Ovary (tissue), 9 donors: Measurements from ENCODE around the gene GPR65. TPM values are rescaled to one million over a fixed set of nuclear protein-coding genes. Genes with fewer than 3 reads are reported as not detected.

ENCODE experiments used
- polyA plus RNA-seq, 2 donors: library from polyadenylated mRNA; stranded (reverse); fragments of 200-250 nt in 1 of 2; fragments of 350-450 nt in 1 of 2; fragmentation: Illumina TruSeq in 1 of 2; extraction: RNeasy Lipid Tissue Mini Kit (QIAGEN cat#74804) in 1 of 2; gene quantifications; one replicate each; pipeline ENCODE4 v1.2.3, GENCODE V29; 2013 to 2014
- small RNA-seq: library from RNA; depleted of rRNA; stranded (forward); fragments of <200 nt; gene quantifications from one replicate; pipeline ENCODE3, GENCODE V24; 2016
- total RNA-seq, 7 donors: library from RNA; depleted of rRNA in 2 of 7; stranded (reverse); fragments of >200 nt in 2 of 7; fragmentation: NEBNext Ultra II Directional in 3 of 7; extraction: Animal tissue kit (Norgen Biotek cat#: 25700) in 3 of 7; gene quantifications; one replicate each; pipeline versions ENCODE4 v1.1.0 to v1.2.4, GENCODE V29; 2016 to 2023
- donor health status: DM: no; HTN: no; CAD: no; lungs with moderate emphysema.
- donor health status: DM: no; HTN: no; CAD: no.
- donor health status: Bipolar disorder and iron deficiency.
- donor health status: DM: yes; HTN: yes; CAD: no.
- donor health status: DM: no; HTN: no; CAD: no.
- donor health status: DM: yes; HTN: yes; CAD: no.

The GPR65 gene
- total and polyA plus RNA-seq, 9 donors = 0.19 to 2.2 (median 0.70) TPM

Small RNAs within 50 kb of the gene (small RNA-seq; reads per million reads assigned to genes)
- gene RNU6-835P = not detected

Other genes starting within 250 kb of the GPR65 start
- gene GALC, start 12.0 kb upstream of the GPR65 start, total RNA-seq = 10 to 100 TPM; 17.4 to 63.4 (median 22.7) TPM
- gene GALC, start 12.0 kb upstream of the GPR65 start, polyA plus RNA-seq = 10 to 100 TPM; 12.4 to 36.9 TPM